ENCODE data around the gene ADGRG4.
A peak's percentile ranks its signal among the peaks of the same experiment; 100 is the strongest.

ADGRG4 gene

GRCh38 chrX:136303041-136303440 is 2.3 kb downstream of the ADGRG4 start:
- DNase-seq (ENCODE audit: insufficient read length, low spot score): no peak
- no peak for FAIRE-seq

- no peak for FAIRE-seq
Measured at GRCh38 chrX:136304493-136304892, 3.7 kb downstream of the ADGRG4 start.

GRCh38 chrX:136306182-136306581 is 5.4 kb downstream of the ADGRG4 start:
- no peak for FAIRE-seq

More at GRCh38 chrX:136304493-136304892, 3.7 kb downstream of the ADGRG4 start:
- no peak for DNase-seq (ENCODE audit: insufficient read length, low spot score)

GRCh38 chrX:136307471-136307870 is 6.7 kb downstream of the ADGRG4 start:
- FAIRE-seq: no peak
- no peak for DNase-seq (ENCODE audit: insufficient read length, low spot score)

More at GRCh38 chrX:136306182-136306581, 5.4 kb downstream of the ADGRG4 start:
- no peak for DNase-seq (ENCODE audit: insufficient read length, low spot score)

- FAIRE-seq: no peak
- DNase-seq (ENCODE audit: insufficient read length, low spot score): peak; percentile 8
Measured at GRCh38 chrX:136310411-136310810, 9.6 kb downstream of the ADGRG4 start.

- DNase-seq (ENCODE audit: insufficient read length, low spot score) (no peak), FAIRE-seq (no peak)
Measured at GRCh38 chrX:136318156-136318555, 17.4 kb downstream of the ADGRG4 start.

- no peak for DNase-seq (ENCODE audit: insufficient read length, low spot score)
- FAIRE-seq: no peak
Measured at GRCh38 chrX:136318895-136319597, 18.3 kb downstream of the ADGRG4 start.

GRCh38 chrX:136319600-136319999 is 18.8 kb downstream of the ADGRG4 start:
- FAIRE-seq: no peak
- no peak for DNase-seq (ENCODE audit: insufficient read length, low spot score)

GRCh38 chrX:136321532-136321931 is 20.8 kb downstream of the ADGRG4 start:
- FAIRE-seq: no peak

GRCh38 chrX:136322064-136322463 is 21.3 kb downstream of the ADGRG4 start:
- FAIRE-seq: no peak
- no peak for DNase-seq (ENCODE audit: insufficient read length, low spot score)

More at GRCh38 chrX:136321532-136321931, 20.8 kb downstream of the ADGRG4 start:
- no peak for DNase-seq (ENCODE audit: insufficient read length, low spot score)

- FAIRE-seq (no peak), DNase-seq (ENCODE audit: insufficient read length, low spot score) (no peak)
Measured at GRCh38 chrX:136325377-136325776, 24.6 kb downstream of the ADGRG4 start.

GRCh38 chrX:136328933-136329332 is 28.2 kb downstream of the ADGRG4 start:
- DNase-seq (ENCODE audit: insufficient read length, low spot score) (no peak), FAIRE-seq (no peak)

- DNase-seq (ENCODE audit: insufficient read length, low spot score): no peak
- no peak for FAIRE-seq
Measured at GRCh38 chrX:136336623-136337022, 35.9 kb downstream of the ADGRG4 start.

- DNase-seq (ENCODE audit: insufficient read length, low spot score) (no peak), FAIRE-seq (no peak)
Measured at GRCh38 chrX:136339702-136340101, 38.9 kb downstream of the ADGRG4 start.

- DNase-seq (ENCODE audit: insufficient read length, low spot score): no peak
- no peak for FAIRE-seq
Measured at GRCh38 chrX:136344320-136344719, 43.6 kb downstream of the ADGRG4 start.

GRCh38 chrX:136346506-136346905 is 45.7 kb downstream of the ADGRG4 start:
- FAIRE-seq (no peak), DNase-seq (ENCODE audit: insufficient read length, low spot score) (no peak)

- DNase-seq (ENCODE audit: insufficient read length, low spot score) (no peak), FAIRE-seq (no peak)
Measured at GRCh38 chrX:136347706-136348105, 46.9 kb downstream of the ADGRG4 start.

GRCh38 chrX:136353526-136354093 is 52.8 kb downstream of the ADGRG4 start:
- FAIRE-seq (no peak), DNase-seq (ENCODE audit: insufficient read length, low spot score) (no peak)

GRCh38 chrX:136354201-136354600 is 53.4 kb downstream of the ADGRG4 start:
- no peak for DNase-seq (ENCODE audit: insufficient read length, low spot score)
- FAIRE-seq: no peak

- no peak for FAIRE-seq
- no peak for DNase-seq (ENCODE audit: insufficient read length, low spot score)
Measured at GRCh38 chrX:136369377-136369776, 68.6 kb downstream of the ADGRG4 start.

- DNase-seq (ENCODE audit: insufficient read length, low spot score) (no peak), FAIRE-seq (no peak)
Measured at GRCh38 chrX:136376713-136377112, 76.0 kb downstream of the ADGRG4 start.

- FAIRE-seq: no peak
Measured at GRCh38 chrX:136380010-136380769, 79.4 kb downstream of the ADGRG4 start.

More at GRCh38 chrX:136380010-136380769, 79.4 kb downstream of the ADGRG4 start:
- no peak for DNase-seq (ENCODE audit: insufficient read length, low spot score)

Data from HTR-8/SVneo (cell line).